ENCODE data around the gene MCAM.
A peak's percentile ranks its signal among the peaks of the same experiment; 100 is the strongest.

The MCAM gene

DNA sequence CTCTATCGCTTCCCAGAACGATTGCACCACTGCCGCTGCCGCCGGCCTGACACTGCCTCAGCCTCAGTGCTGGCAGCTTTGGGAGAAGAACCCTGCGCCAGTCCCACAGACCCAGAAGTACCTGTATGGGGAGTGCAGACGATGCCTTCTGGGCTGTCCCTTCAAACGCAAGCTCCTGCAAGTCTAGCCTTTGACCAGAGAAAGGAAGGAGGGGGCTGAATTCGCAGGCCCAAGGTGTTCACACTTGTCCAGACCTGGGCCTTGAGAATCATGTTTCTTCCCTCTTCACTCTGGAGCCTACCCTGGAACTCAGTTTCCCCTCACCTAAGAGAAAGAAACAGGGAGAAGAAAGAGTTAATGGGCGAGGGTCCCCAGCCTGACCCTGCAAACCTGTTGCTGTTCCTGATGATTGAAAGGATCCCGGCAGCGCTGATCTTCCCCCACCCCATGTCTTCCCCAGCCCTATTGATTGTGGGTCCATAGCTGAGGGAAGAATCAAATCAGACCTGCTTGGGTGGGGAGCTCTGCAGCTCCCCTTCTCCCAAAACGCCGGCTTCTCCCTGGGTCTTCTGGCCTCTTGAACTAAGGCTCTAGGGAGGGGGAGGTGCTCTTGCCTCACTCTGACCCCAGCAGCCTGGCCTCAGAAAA is 786 bp upstream of the MCAM start:
- Histone ChIP-seq H3K36me3 (ENCODE audit: control insufficient read depth, insufficient read depth, low read length) (no peaks in the 10 kb centered on the region), H3K4me3 (ENCODE audit: low read length) (no peak overlapping the region; the same call in 1 of the 2 replicates), H3K9me3 (ENCODE audit: control insufficient read depth, insufficient read depth, low read length) (no peaks in the 10 kb centered on the region), H3K27ac (ENCODE audit: low read length) (no peak overlapping the region), H3K27me3 (ENCODE audit: control insufficient read depth, insufficient read depth, low read length) (peaks cover 7% of the 10 kb centered on the region), H3K4me1 (ENCODE audit: control insufficient read depth, insufficient read depth, low read length) (peaks cover 24% of the 10 kb centered on the region)
- WGBS (ENCODE audit: insufficient coverage, insufficient read length), result no CpG with 5 or more reads among the region's 14 CpGs
- no peak for DNase-seq (ENCODE audit: low read depth, low spot score)

DNA sequence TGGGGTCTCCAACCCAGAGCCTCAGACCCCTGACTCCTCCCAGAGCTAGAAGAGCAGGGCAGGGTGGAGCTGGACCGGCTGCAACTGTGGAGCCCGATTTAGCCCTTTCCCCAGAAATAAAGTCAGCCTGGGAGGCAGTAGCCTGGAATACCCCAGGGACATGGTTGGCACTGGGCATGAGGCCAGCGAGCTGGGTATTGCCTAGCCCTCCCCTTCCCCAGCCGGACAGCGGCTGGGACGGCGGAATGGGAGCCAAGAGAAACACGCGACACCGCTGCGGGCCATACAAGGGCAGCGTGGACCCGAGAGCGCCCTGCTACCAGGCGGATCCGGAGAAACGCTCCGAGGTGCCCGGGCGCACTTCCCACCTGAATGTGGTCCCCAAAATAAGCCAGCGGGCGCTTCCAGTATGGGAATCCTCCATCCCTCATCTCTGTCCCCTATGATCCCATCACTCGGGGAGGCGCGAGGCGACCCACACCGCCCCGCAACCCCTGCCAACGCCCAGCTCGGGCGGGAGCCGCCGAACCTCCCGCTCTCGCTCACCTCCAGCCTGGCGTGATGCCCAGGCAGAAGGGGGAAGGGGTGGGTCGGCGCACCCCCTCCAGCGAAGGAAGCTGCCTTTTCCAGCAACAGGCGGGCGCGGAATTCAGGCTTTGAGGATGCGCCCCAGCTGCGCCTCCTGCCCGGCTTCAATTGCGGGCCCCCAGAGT is 758 bp downstream of the MCAM start:
- Histone ChIP-seq H3K4me3 (ENCODE audit: low read length) (peak overlapping the region; percentile 53; the same call in 1 of the 2 replicates), H3K4me1 (ENCODE audit: control insufficient read depth, insufficient read depth, low read length) (peaks cover 24% of the 10 kb centered on the region), H3K27ac (ENCODE audit: low read length) (no peak overlapping the region), H3K27me3 (ENCODE audit: control insufficient read depth, insufficient read depth, low read length) (peaks cover 7% of the 10 kb centered on the region), H3K36me3 (ENCODE audit: control insufficient read depth, insufficient read depth, low read length) (peaks cover 7% of the 10 kb centered on the region; the same call in 1 of the 2 replicates), H3K9me3 (ENCODE audit: control insufficient read depth, insufficient read depth, low read length) (no peaks in the 10 kb centered on the region)
- no CpG with 5 or more reads among the region's 46 CpGs for WGBS (ENCODE audit: insufficient coverage, insufficient read length)
- no peak for DNase-seq (ENCODE audit: low read depth, low spot score)

DNA sequence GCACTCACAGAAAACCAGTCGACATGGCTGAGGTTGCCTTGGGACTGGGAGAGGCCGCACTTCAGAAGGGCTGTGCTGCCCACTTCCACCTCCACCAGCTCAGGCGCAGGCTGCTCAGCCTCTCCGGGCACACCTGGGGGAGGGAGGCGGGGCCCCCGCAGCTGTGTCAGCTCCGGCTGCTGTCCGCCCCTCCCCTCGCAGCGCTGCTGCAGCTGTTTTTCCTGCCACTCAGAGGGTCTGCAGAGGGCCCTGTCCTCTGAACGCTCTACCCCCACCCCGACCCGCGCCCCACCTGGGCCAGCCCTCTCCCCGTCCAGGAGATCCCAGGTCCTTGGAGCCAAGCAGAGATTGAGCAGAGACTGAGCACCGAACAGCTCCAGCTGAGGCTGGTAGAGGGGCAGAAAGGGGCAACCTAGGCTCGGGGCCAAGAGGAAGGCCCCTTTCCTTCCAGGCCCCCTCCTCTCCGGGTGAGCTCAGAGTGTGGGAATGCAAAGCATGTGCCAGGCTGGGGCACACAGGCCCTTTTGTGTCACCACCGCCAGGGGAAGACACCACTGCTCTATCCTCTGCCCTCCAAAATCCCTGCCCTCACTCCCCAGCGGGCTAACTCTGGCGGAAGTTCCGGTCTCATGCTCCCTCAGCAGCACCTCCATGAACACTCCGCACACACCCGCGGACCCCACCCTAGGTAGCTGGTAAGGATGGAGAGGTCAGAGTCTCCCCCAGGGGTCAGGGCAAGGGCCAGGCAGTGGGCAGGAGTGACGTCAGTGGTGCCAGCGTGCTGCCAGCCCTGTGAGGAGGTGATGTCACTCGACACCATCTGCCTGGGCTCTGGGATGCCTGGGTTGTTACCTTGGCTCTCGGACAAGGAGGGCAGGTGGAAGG is 1.6 kb downstream of the MCAM start:
- Histone ChIP-seq H3K4me1 (ENCODE audit: control insufficient read depth, insufficient read depth, low read length) (peaks cover 24% of the 10 kb centered on the region), H3K4me3 (ENCODE audit: low read length) (peak overlapping the region; percentile 53; the same call in 1 of the 2 replicates), H3K27me3 (ENCODE audit: control insufficient read depth, insufficient read depth, low read length) (peaks cover 7% of the 10 kb centered on the region), H3K27ac (ENCODE audit: low read length) (no peak overlapping the region), H3K9me3 (ENCODE audit: control insufficient read depth, insufficient read depth, low read length) (no peaks in the 10 kb centered on the region), H3K36me3 (ENCODE audit: control insufficient read depth, insufficient read depth, low read length) (peaks cover 10% of the 10 kb centered on the region; the same call in 1 of the 2 replicates)
- no CpG with 5 or more reads among the region's 29 CpGs for WGBS (ENCODE audit: insufficient coverage, insufficient read length)
- no peak for DNase-seq (ENCODE audit: low read depth, low spot score)

DNA sequence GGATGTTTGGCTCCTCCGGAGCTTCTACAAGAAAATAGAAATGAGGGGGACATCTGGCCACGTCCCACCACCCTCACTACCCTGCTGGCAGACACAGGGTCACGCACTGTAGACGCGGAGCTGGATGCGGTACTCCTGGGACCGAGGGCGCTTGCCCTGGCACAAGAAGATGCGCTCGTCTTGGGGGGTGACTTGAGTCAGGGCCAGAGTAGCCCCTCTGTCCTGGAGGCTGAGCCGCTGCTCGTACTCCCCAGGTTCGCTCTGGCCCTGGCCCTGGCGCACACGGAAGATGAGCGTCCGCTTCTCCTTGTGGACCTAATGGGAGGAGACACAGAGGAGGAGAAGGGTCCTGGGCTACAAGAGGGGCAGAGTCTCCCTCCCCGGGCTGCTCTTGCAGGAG is 2.2 kb downstream of the MCAM start:
- DNase-seq (ENCODE audit: low read depth, low spot score), result no peak
- Histone ChIP-seq H3K27me3 (ENCODE audit: control insufficient read depth, insufficient read depth, low read length) (peaks cover 7% of the 10 kb centered on the region), H3K9me3 (ENCODE audit: control insufficient read depth, insufficient read depth, low read length) (no peaks in the 10 kb centered on the region), H3K36me3 (ENCODE audit: control insufficient read depth, insufficient read depth, low read length) (peaks cover 10% of the 10 kb centered on the region; the same call in 1 of the 2 replicates), H3K4me3 (ENCODE audit: low read length) (no peak overlapping the region), H3K27ac (ENCODE audit: low read length) (no peak overlapping the region), H3K4me1 (ENCODE audit: control insufficient read depth, insufficient read depth, low read length) (peaks cover 22% of the 10 kb centered on the region)
- no CpG with 5 or more reads among the region's 18 CpGs for WGBS (ENCODE audit: insufficient coverage, insufficient read length)

DNA sequence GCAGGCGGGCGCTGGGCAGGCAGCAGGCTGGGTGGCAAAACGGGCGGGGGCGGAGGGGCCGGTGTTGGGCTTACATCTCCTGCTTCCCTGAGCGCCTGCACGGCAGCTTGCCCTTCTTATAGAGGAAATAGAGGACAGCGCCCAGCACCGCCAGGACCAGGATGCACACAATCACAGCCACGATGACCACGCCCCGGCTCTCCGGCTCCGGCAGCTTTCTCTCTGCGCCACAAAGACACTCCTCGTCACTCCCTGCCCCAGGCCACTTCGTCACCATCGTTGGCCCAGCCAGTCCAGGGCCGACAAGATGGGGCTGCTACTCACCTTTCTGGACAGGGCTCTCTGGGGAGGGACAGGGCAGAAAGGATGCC is 6.3 kb downstream of the MCAM start:
- peaks cover 13% of the 10 kb centered on the region; the same call in 1 of the 2 replicates for H3K36me3 ChIP-seq (ENCODE audit: control insufficient read depth, insufficient read depth, low read length)
- no peak for DNase-seq (ENCODE audit: low read depth, low spot score)

DNA sequence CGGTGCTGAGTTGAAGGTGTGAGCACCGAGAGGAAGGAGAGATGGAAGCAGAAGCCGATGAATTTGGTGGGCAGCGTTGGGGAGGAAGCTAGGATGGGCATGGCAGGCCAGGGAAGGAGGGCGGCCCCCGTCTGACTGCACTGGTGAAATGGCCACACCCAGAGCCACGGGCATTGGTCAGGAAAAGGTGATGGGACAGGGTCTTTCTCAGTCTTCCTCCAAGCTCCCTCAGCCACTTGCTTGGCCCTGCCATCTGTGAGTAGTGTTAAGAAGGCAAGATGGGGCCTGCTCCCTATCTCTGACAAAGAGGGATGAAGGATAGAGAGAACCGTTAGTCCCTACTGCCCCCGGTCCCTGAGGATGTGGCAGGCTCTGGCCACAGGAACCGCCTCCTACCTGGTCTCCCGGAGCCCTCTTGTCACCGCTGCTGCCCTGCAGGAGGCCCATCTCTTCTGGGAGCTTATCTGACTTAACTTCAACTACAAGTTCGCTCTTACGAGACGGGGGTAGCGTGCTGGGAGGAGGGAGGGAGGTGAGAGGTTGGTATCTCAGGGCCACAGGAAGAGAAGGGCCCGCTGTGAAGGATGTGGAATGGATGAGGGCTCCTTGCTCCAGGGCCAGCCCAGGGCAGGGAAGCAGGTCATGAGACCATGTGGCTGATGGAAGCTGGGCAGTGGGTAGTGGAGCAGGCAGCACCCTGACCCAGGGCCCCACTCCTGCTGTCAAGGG is 6.8 kb downstream of the MCAM start:
- no CpG with 5 or more reads among the region's 17 CpGs for WGBS (ENCODE audit: insufficient coverage, insufficient read length)
- Histone ChIP-seq H3K36me3 (ENCODE audit: control insufficient read depth, insufficient read depth, low read length) (peaks cover 13% of the 10 kb centered on the region; the same call in 1 of the 2 replicates), H3K9me3 (ENCODE audit: control insufficient read depth, insufficient read depth, low read length) (no peaks in the 10 kb centered on the region), H3K4me3 (ENCODE audit: low read length) (no peak overlapping the region), H3K27me3 (ENCODE audit: control insufficient read depth, insufficient read depth, low read length) (no peaks in the 10 kb centered on the region), H3K27ac (ENCODE audit: low read length) (no peak overlapping the region), H3K4me1 (ENCODE audit: control insufficient read depth, insufficient read depth, low read length) (peaks cover 4% of the 10 kb centered on the region)
- no peak for DNase-seq (ENCODE audit: low read depth, low spot score)

More for the DNA sequence above, 6.3 kb downstream of the MCAM start:
- no CpG with 5 or more reads among the region's 20 CpGs for WGBS (ENCODE audit: insufficient coverage, insufficient read length)
- Histone ChIP-seq H3K4me1 (ENCODE audit: control insufficient read depth, insufficient read depth, low read length) (peaks cover 5% of the 10 kb centered on the region), H3K4me3 (ENCODE audit: low read length) (no peak overlapping the region), H3K9me3 (ENCODE audit: control insufficient read depth, insufficient read depth, low read length) (no peaks in the 10 kb centered on the region), H3K27ac (ENCODE audit: low read length) (no peak overlapping the region), H3K27me3 (ENCODE audit: control insufficient read depth, insufficient read depth, low read length) (peaks cover 3% of the 10 kb centered on the region)

DNA sequence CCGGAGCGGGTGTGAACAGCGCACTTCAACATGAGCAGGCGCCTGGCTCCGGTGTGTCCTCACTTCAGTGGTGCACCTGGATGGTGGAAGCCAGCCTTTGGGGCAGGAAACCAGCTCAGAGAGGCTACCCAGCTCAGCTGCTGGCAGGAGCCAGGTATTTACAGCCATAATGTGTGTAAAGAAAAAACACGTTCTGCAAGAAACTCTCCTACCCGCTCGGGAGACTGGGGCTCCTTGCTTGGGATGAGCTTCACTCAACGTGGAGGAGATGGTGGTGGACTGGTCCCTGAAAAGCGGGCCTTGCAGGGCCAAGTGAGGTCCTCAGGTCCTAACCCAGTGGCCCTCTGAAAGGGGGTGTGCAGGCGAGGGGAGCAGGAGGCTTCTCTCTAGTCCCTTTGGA is 7.5 kb downstream of the MCAM start:
- no CpG with 5 or more reads among the region's 11 CpGs for WGBS (ENCODE audit: insufficient coverage, insufficient read length)
- DNase-seq (ENCODE audit: low read depth, low spot score), result no peak
- no peaks in the 10 kb centered on the region for H3K4me1 ChIP-seq (ENCODE audit: control insufficient read depth, insufficient read depth, low read length)
- H3K36me3 ChIP-seq (ENCODE audit: control insufficient read depth, insufficient read depth, low read length), result peaks cover 13% of the 10 kb centered on the region; the same call in 1 of the 2 replicates
- H3K27me3 ChIP-seq (ENCODE audit: control insufficient read depth, insufficient read depth, low read length), result no peaks in the 10 kb centered on the region
- no peak overlapping the region for H3K27ac ChIP-seq (ENCODE audit: low read length)
- no peak overlapping the region for H3K4me3 ChIP-seq (ENCODE audit: low read length)
- H3K9me3 ChIP-seq (ENCODE audit: control insufficient read depth, insufficient read depth, low read length), result no peaks in the 10 kb centered on the region

DNA sequence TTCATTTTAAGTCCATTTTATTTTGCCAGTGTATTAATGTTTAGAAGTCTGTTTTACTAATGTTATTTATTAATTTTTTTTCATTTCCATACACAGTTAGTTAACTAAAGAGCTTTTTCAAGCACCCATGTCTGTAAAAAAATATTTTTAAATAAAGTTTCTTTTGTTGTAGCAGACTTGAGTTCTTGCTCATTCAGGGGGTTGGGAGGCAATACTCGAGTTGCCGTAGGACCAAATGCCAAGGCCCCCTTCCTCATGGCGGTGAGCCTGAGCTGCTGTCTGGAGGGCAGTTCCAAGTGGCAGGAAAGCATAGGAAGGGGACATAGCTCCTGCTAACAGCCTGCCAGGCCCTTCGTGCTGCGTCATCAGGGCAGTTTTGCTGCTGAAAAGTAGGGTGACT is 9.0 kb downstream of the MCAM start:
- H3K27me3 ChIP-seq (ENCODE audit: control insufficient read depth, insufficient read depth, low read length), result no peaks in the 10 kb centered on the region
- no peak overlapping the region for H3K27ac ChIP-seq (ENCODE audit: low read length)
- no peak for DNase-seq (ENCODE audit: low read depth, low spot score)
- H3K36me3 ChIP-seq (ENCODE audit: control insufficient read depth, insufficient read depth, low read length), result peaks cover 18% of the 10 kb centered on the region; the same call in 1 of the 2 replicates
- no peak overlapping the region for H3K4me3 ChIP-seq (ENCODE audit: low read length)
- no peaks in the 10 kb centered on the region for H3K4me1 ChIP-seq (ENCODE audit: control insufficient read depth, insufficient read depth, low read length)
- no peaks in the 10 kb centered on the region for H3K9me3 ChIP-seq (ENCODE audit: control insufficient read depth, insufficient read depth, low read length)
- no CpG with 5 or more reads among the region's 5 CpGs for WGBS (ENCODE audit: insufficient coverage, insufficient read length)

DNA sequence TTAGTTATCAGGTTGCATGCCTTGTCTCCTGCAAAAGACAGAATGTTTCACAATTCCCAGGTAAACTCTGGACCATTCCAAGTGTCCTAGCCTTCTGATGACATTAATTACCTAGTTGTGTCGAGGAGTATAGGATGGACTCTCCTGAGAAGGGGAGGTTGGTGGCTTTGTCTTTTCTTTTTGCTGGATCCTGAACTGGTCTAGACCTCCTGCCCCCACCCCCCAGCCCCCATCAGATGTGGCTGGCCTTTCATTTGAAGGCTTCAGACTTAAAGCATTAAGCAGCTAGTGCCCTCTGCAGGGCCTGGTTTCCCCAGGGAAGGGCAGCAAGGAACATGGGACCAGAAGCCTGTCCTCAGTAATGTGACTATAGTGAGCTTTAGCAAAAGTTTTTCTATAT is 9.7 kb downstream of the MCAM start:
- H3K4me3 ChIP-seq (ENCODE audit: low read length), result no peak overlapping the region
- no CpG with 5 or more reads among the region's 1 CpG for WGBS (ENCODE audit: insufficient coverage, insufficient read length)
- H3K27me3 ChIP-seq (ENCODE audit: control insufficient read depth, insufficient read depth, low read length), result no peaks in the 10 kb centered on the region
- H3K27ac ChIP-seq (ENCODE audit: low read length), result no peak overlapping the region
- H3K4me1 ChIP-seq (ENCODE audit: control insufficient read depth, insufficient read depth, low read length), result no peaks in the 10 kb centered on the region
- no peaks in the 10 kb centered on the region for H3K9me3 ChIP-seq (ENCODE audit: control insufficient read depth, insufficient read depth, low read length)
- H3K36me3 ChIP-seq (ENCODE audit: control insufficient read depth, insufficient read depth, low read length), result peaks cover 16% of the 10 kb centered on the region; the same call in 1 of the 2 replicates
- DNase-seq (ENCODE audit: low read depth, low spot score), result no peak

Data from iPS DF 6.9 (cell line).